Osteocyte (in vitro differentiated cells): ENCODE data around the gene CDK11A. TPM values are rescaled to one million over a fixed set of nuclear protein-coding genes. Genes with fewer than 3 reads are reported as not detected.
A peak's percentile ranks its signal among the peaks of the same experiment; 100 is the strongest.
"Not testable (repeated sequence)": the region's sequence is repeated elsewhere in the genome, so short reads cannot be mapped to it uniquely, and the experiment has no call there.

ENCODE experiments used
- DNase-seq: peaks from one replicate; pipeline ENCODE4 v3.0.0; 2021; ENCODE audit warnings: mixed read lengths; ENCODE audit not compliant: unreplicated experiment; ENCODE audit errors: extremely low spot score
- H3K27ac Mint-ChIP-seq: one replicate; pipeline ENCODE4 v1.8.0; 2021; ENCODE audit warnings: mild to moderate bottlenecking, mixed read lengths; ENCODE audit not compliant: unreplicated experiment
- H3K27me3 Mint-ChIP-seq: one replicate; pipeline ENCODE4 v1.8.0; 2021; ENCODE audit warnings: mixed read lengths; ENCODE audit not compliant: unreplicated experiment
- H3K36me3 Mint-ChIP-seq: one replicate; pipeline ENCODE4 v1.8.0; 2021; ENCODE audit warnings: mixed read lengths; ENCODE audit not compliant: unreplicated experiment
- H3K4me1 Mint-ChIP-seq: one replicate; pipeline ENCODE4 v1.8.0; 2021; ENCODE audit warnings: mixed read lengths; ENCODE audit not compliant: unreplicated experiment
- H3K4me3 Mint-ChIP-seq: one replicate; pipeline ENCODE4 v1.8.0; 2021; ENCODE audit warnings: mild to moderate bottlenecking, moderate library complexity, mixed read lengths; ENCODE audit not compliant: unreplicated experiment
- H3K9me3 Mint-ChIP-seq: one replicate; pipeline ENCODE4 v1.8.0; 2021; ENCODE audit warnings: mixed read lengths; ENCODE audit not compliant: unreplicated experiment
- CTCF ChIP-seq: fragments of 200-600 bp; sonication (generic); IDR thresholded peaks from 2 replicates; pipeline ENCODE4 v1.5.0; 2021; ENCODE audit warnings: antibody characterized with exemption, mild to moderate bottlenecking, moderate library complexity
- total RNA-seq: library from RNA; stranded (reverse); gene quantifications from 2 replicates; pipeline ENCODE4 v1.2.1, GENCODE V29; 2021

Gene CDK11A
- total RNA-seq, 1 donor from 2014 or later, result 51.3 TPM

- H3K4me3 Mint-ChIP-seq, DNase-seq, H3K27me3 Mint-ChIP-seq, H3K9me3 Mint-ChIP-seq, H3K36me3 Mint-ChIP-seq, H3K4me1 Mint-ChIP-seq: not testable (repeated sequence)
- H3K27ac Mint-ChIP-seq, result peak overlapping the region; percentile 60
These were observed 3.0 kb upstream of the CDK11A start for GRCh38 chr1:1727131-1727651.

GRCh38 chr1:1726088-1726487 lies 1.9 kb upstream of the CDK11A start:
- H3K36me3 Mint-ChIP-seq, DNase-seq, H3K4me1 Mint-ChIP-seq, H3K27me3 Mint-ChIP-seq, H3K9me3 Mint-ChIP-seq: not testable (repeated sequence)
- peak overlapping the region; percentile 47 for H3K27ac Mint-ChIP-seq
- peak overlapping the region; percentile 32 for H3K4me3 Mint-ChIP-seq

GRCh38 chr1:1721201-1721600 lies 3.0 kb downstream of the CDK11A start:
- no peaks in the 10 kb centered on the region for H3K27me3 Mint-ChIP-seq
- H3K4me1 Mint-ChIP-seq, result peaks cover 4% of the 10 kb centered on the region
- no peak overlapping the region for H3K27ac Mint-ChIP-seq
- DNase-seq, result peak; percentile 4
- TF ChIP-seq CTCF, result no peak
- no peaks in the 10 kb centered on the region for H3K9me3 Mint-ChIP-seq
- H3K4me3 Mint-ChIP-seq, result no peak overlapping the region
- H3K36me3 Mint-ChIP-seq, result peaks cover 12% of the 10 kb centered on the region

- H3K27me3 Mint-ChIP-seq, H3K4me3 Mint-ChIP-seq, H3K9me3 Mint-ChIP-seq, H3K27ac Mint-ChIP-seq, H3K4me1 Mint-ChIP-seq, DNase-seq: not testable (repeated sequence)
- H3K36me3 Mint-ChIP-seq, result peaks cover 16% of the 10 kb centered on the region
These were observed 8.9 kb downstream of the CDK11A start for GRCh38 chr1:1715109-1715883.

- not testable (repeated sequence) for H3K4me1 Mint-ChIP-seq, H3K27ac Mint-ChIP-seq, H3K27me3 Mint-ChIP-seq, H3K9me3 Mint-ChIP-seq, H3K4me3 Mint-ChIP-seq, H3K36me3 Mint-ChIP-seq
- DNase-seq, result peak; percentile 21
These were observed 16.3 kb downstream of the CDK11A start for GRCh38 chr1:1707897-1708296.

- not testable (repeated sequence) for H3K27me3 Mint-ChIP-seq, H3K36me3 Mint-ChIP-seq, H3K9me3 Mint-ChIP-seq, H3K27ac Mint-ChIP-seq, H3K4me1 Mint-ChIP-seq, H3K4me3 Mint-ChIP-seq
- DNase-seq, result peak; percentile 63
These were observed 16.9 kb downstream of the CDK11A start for GRCh38 chr1:1707241-1707640.

GRCh38 chr1:1705623-1706022 lies 18.5 kb downstream of the CDK11A start:
- H3K4me3 Mint-ChIP-seq, H3K27me3 Mint-ChIP-seq, H3K9me3 Mint-ChIP-seq, H3K36me3 Mint-ChIP-seq, H3K4me1 Mint-ChIP-seq, H3K27ac Mint-ChIP-seq: not testable (repeated sequence)
- peak; percentile 46 for DNase-seq

GRCh38 chr1:1704284-1704957 lies 19.7 kb downstream of the CDK11A start:
- not testable (repeated sequence) for H3K4me3 Mint-ChIP-seq, H3K4me1 Mint-ChIP-seq, H3K36me3 Mint-ChIP-seq, H3K9me3 Mint-ChIP-seq, H3K27ac Mint-ChIP-seq, H3K27me3 Mint-ChIP-seq
- peak; percentile 78 for DNase-seq
